BLaER1 (cell line): ENCODE data around the gene FLT3.
"Not testable (repeated sequence)": the region's sequence is repeated elsewhere in the genome, so short reads cannot be mapped to it uniquely, and the experiment has no call there.

Experiments
- H3K27ac ChIP-seq: shearing (Covaris generic); formaldehyde crosslinking; 2 replicates; pipeline ENCODE4 v1.8.1; 2022
- H3K27me3 ChIP-seq: shearing (Covaris generic); formaldehyde crosslinking; 2 replicates; pipeline ENCODE4 v1.8.1; 2022
- H3K36me3 ChIP-seq: shearing (Covaris generic); formaldehyde crosslinking; 2 replicates; pipeline ENCODE4 v1.8.1; 2022
- H3K4me1 ChIP-seq: shearing (Covaris generic); formaldehyde crosslinking; 2 replicates; pipeline ENCODE4 v1.8.1; 2022
- H3K4me2 ChIP-seq: shearing (Covaris generic); formaldehyde crosslinking; 2 replicates; pipeline ENCODE4 v1.8.1; 2022
- H3K4me3 ChIP-seq: shearing (Covaris generic); formaldehyde crosslinking; 2 replicates; pipeline ENCODE4 v1.8.1; 2022
- H3K9ac ChIP-seq: shearing (Covaris generic); formaldehyde crosslinking; 2 replicates; pipeline ENCODE4 v1.8.1; 2022
- H3K9me3 ChIP-seq: shearing (Covaris generic); formaldehyde crosslinking; 2 replicates; pipeline ENCODE4 v1.8.1; 2022
- H4K20me1 ChIP-seq: shearing (Covaris generic); formaldehyde crosslinking; 2 replicates; pipeline ENCODE4 v1.8.1; 2022
- Cebpa-rat ChIP-seq: shearing (Covaris generic); IDR thresholded peaks from 2 replicates; pipeline ENCODE4 v1.8.1; 2022

Gene FLT3

GRCh38 chr13:28046981-28047380 is 53.4 kb downstream of the FLT3 start:
- no peaks in the 10 kb centered on the region for H3K36me3 ChIP-seq
- H3K9ac ChIP-seq: no peak overlapping the region
- H3K4me3 ChIP-seq: no peak overlapping the region
- no peak overlapping the region for H3K27ac ChIP-seq
- H3K9me3 ChIP-seq: 0 out of 2 replicates have a peak, but pooled peaks cover 3% of the 10 kb centered on the region
- no peaks in the 10 kb centered on the region for H3K27me3 ChIP-seq
- TF ChIP-seq Cebpa-rat: no peak
- no peak overlapping the region for H3K4me2 ChIP-seq
- peaks cover 13% of the 10 kb centered on the region; the same call in 1 of the 2 replicates for H3K4me1 ChIP-seq
- H4K20me1 ChIP-seq: no peaks in the 10 kb centered on the region

DNA sequence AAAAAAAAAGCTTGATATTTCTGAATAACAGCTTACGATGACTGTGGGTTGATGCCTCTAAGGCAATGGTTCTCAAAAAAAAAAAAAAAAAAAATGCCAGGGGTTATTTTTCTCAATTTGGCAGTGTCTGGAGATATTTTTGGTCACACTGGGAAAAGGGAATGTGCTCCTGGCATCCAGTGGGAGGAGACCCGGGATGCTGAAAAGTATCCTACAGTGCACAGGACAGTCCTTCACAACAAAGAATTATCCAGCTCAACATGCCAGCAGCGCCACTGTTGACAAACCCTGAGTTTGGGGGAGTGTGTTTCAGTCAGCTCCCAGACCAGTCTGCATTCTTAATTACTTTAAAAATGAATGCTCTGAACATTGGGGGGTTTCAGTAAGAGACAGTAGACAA is 54.5 kb downstream of the FLT3 start:
- H3K27ac ChIP-seq: no peak overlapping the region
- no peak overlapping the region for H3K4me3 ChIP-seq
- no peak overlapping the region for H3K9ac ChIP-seq
- H4K20me1 ChIP-seq: no peaks in the 10 kb centered on the region
- H3K4me2 ChIP-seq: no peak overlapping the region
- no peak for TF ChIP-seq Cebpa-rat
- H3K9me3 ChIP-seq: 0 out of 2 replicates have a peak, but pooled peaks cover 3% of the 10 kb centered on the region
- H3K4me1 ChIP-seq: peaks cover 16% of the 10 kb centered on the region; the same call in 1 of the 2 replicates
- no peaks in the 10 kb centered on the region for H3K36me3 ChIP-seq
- H3K27me3 ChIP-seq: no peaks in the 10 kb centered on the region

- H3K4me3 ChIP-seq: no peak overlapping the region
- H3K27ac ChIP-seq: no peak overlapping the region
- no peaks in the 10 kb centered on the region for H4K20me1 ChIP-seq
- H3K9ac ChIP-seq: no peak overlapping the region
- no peak for TF ChIP-seq Cebpa-rat
- H3K9me3 ChIP-seq: 0 out of 2 replicates have a peak, but pooled peaks cover 3% of the 10 kb centered on the region
- no peaks in the 10 kb centered on the region for H3K27me3 ChIP-seq
- H3K4me1 ChIP-seq: peaks cover 20% of the 10 kb centered on the region; the same call in 1 of the 2 replicates
- H3K36me3 ChIP-seq: no peaks in the 10 kb centered on the region
- H3K4me2 ChIP-seq: no peak overlapping the region
Measured at GRCh38 chr13:28044608-28045007, 55.8 kb downstream of the FLT3 start.

DNA sequence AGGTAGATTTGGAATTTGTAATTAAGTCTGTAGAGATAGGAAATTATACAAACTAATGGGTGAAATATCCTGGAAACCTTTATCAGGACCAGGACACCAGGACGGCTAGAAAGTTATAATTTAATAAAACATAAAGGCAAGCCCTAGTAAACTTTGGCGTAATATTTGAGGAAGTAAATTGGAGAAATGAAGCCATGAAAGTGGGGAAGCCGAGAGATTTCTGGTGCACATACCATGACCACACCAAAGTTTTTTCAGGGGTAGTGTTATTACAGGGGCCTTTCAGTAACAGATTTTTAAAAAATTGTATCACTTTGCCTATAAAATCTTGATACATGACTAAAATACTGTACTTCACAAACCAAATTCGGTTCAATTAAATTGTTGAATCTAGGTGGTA is 57.2 kb downstream of the FLT3 start:
- 0 out of 2 replicates have a peak, but pooled peaks cover 3% of the 10 kb centered on the region for H3K9me3 ChIP-seq
- H3K4me3 ChIP-seq: no peak overlapping the region
- no peak overlapping the region for H3K27ac ChIP-seq
- no peak overlapping the region for H3K4me2 ChIP-seq
- H4K20me1 ChIP-seq: no peaks in the 10 kb centered on the region
- no peaks in the 10 kb centered on the region for H3K36me3 ChIP-seq
- TF ChIP-seq Cebpa-rat: no peak
- no peak overlapping the region for H3K9ac ChIP-seq
- no peaks in the 10 kb centered on the region for H3K27me3 ChIP-seq
- peaks cover 28% of the 10 kb centered on the region for H3K4me1 ChIP-seq

DNA sequence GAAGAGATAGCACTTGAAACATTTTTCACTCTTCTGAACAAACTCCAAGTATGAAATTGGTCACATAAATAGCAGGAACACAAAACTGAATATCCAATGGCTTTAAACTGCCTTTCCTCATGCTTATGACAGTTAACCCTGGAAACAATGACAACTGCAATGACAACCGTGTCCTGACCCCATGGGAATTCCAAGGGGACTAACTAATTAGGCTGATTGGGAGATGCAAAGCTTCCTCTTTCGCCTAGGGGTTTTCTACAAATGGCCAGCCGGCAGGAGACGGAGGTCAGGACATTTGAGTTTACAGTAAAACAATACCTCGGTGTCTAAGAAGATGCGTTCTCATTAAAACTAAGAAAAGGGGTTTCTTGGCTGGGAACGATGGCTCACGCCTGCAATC is 58.9 kb downstream of the FLT3 start:
- Histone ChIP-seq H3K4me2 (no peak overlapping the region), H3K9me3 (0 out of 2 replicates have a peak, but pooled peaks cover 5% of the 10 kb centered on the region), H4K20me1 (no peaks in the 10 kb centered on the region), H3K36me3 (no peaks in the 10 kb centered on the region), H3K4me3 (no peak overlapping the region), H3K27me3 (no peaks in the 10 kb centered on the region), H3K27ac (no peak overlapping the region), H3K4me1 (peaks cover 32% of the 10 kb centered on the region), H3K9ac (no peak overlapping the region)
- TF ChIP-seq Cebpa-rat: no peak

DNA sequence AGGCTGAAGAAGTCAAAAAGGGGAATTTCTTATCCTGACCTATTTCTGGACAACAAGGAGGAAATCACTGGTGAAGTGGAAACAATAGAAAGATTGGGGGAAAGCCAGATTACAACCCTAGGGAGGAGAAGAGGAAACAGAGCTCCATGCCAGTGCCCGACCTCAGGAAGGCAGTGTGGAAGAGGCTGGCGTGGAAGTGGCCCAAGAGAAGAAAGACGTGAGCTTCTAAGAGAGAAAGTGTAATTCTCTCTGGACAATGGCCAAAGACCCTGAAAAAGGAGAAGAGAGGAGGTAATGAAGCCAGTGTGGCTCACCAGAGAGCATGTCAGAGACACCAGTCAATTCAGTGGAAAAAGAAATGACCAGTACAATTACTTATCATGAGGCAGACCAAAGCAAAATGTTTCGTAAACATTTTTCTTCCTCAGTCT is 59.3 kb downstream of the FLT3 start:
- H3K27me3 ChIP-seq: no peaks in the 10 kb centered on the region
- peak overlapping the region; percentile 42 for H3K4me2 ChIP-seq
- no peak overlapping the region for H3K27ac ChIP-seq

DNA sequence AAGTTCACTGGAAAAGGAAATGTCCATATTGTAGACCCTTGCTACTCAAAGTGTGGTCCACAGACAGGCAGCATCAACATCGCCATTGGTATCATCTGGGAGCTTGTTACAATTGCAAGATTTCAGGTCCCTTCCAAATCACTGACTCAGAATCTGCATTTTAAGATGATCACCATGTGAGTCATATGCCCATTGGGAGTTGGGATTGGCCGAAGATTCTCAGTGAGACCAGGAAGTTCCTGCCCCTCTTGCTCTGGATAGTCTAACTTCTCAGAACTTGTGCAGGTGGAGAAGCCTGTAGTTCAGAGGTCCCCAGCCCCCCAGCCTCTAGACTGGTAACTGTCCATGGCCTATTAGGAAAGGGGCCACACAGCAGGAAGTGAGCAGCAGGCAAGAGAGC is 63.0 kb downstream of the FLT3 start:
- Histone ChIP-seq H3K9ac (no peak overlapping the region), H3K36me3 (no peaks in the 10 kb centered on the region), H3K27ac (no peak overlapping the region), H3K27me3 (no peaks in the 10 kb centered on the region), H3K4me2 (peak overlapping the region; percentile 40), H3K9me3 (0 out of 2 replicates have a peak, but pooled peaks cover 5% of the 10 kb centered on the region), H3K4me1 (peaks cover 25% of the 10 kb centered on the region), H4K20me1 (no peaks in the 10 kb centered on the region), H3K4me3 (no peak overlapping the region)
- TF ChIP-seq Cebpa-rat: no peak

More for the DNA sequence above, 59.3 kb downstream of the FLT3 start:
- H3K9ac ChIP-seq: no peak overlapping the region
- no peak overlapping the region for H3K4me3 ChIP-seq
- H3K4me1 ChIP-seq: peaks cover 32% of the 10 kb centered on the region
- no peaks in the 10 kb centered on the region for H4K20me1 ChIP-seq
- 0 out of 2 replicates have a peak, but pooled peaks cover 5% of the 10 kb centered on the region for H3K9me3 ChIP-seq
- no peak for TF ChIP-seq Cebpa-rat
- H3K36me3 ChIP-seq: no peaks in the 10 kb centered on the region

GRCh38 chr13:28035146-28035782 is 65.1 kb downstream of the FLT3 start:
- no peak overlapping the region for H3K4me2 ChIP-seq
- 0 out of 2 replicates have a peak, but pooled peaks cover 5% of the 10 kb centered on the region for H3K9me3 ChIP-seq
- no peaks in the 10 kb centered on the region for H4K20me1 ChIP-seq
- H3K27ac ChIP-seq: no peak overlapping the region
- TF ChIP-seq Cebpa-rat: no peak
- H3K4me1 ChIP-seq: peaks cover 17% of the 10 kb centered on the region
- no peak overlapping the region for H3K9ac ChIP-seq
- H3K27me3 ChIP-seq: no peaks in the 10 kb centered on the region
- H3K36me3 ChIP-seq: 0 out of 2 replicates have a peak, but pooled peaks cover 3% of the 10 kb centered on the region
- H3K4me3 ChIP-seq: no peak overlapping the region

DNA sequence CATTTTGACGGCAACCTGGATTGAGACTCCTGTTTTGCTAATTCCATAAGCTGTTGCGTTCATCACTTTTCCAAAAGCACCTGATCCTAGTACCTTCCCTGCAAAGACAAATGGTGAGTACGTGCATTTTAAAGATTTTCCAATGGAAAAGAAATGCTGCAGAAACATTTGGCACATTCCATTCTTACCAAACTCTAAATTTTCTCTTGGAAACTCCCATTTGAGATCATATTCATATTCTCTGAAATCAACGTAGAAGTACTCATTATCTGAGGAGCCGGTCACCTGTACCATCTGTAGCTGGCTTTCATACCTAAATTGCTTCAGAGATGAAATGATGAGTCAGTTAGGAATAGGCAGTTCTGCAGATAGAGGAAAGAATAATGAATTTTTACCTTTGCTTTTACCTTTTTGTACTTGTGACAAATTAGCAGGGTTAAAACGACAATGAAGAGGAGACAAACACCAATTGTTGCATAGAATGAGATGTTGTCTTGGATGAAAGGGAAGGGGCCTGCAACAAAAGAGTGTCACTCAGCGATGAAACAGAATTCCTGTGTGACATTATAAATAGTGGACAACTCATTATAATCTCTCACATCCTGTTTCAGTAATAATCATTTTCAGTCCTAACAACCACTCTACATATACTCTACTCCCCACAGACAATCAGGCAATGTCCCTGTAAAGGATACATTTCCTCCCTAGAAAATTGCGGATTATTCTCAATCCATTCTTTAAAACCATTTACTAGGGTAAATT is 66.3 kb downstream of the FLT3 start:
- Histone ChIP-seq H3K4me1 (peaks cover 15% of the 10 kb centered on the region), H3K36me3 (0 out of 2 replicates have a peak, but pooled peaks cover 3% of the 10 kb centered on the region), H3K27ac (no peak overlapping the region), H3K27me3 (no peaks in the 10 kb centered on the region), H3K9me3 (0 out of 2 replicates have a peak, but pooled peaks cover 5% of the 10 kb centered on the region), H4K20me1 (no peaks in the 10 kb centered on the region), H3K4me2 (no peak overlapping the region), H3K9ac (no peak overlapping the region), H3K4me3 (no peak overlapping the region)
- TF ChIP-seq Cebpa-rat: no peak

DNA sequence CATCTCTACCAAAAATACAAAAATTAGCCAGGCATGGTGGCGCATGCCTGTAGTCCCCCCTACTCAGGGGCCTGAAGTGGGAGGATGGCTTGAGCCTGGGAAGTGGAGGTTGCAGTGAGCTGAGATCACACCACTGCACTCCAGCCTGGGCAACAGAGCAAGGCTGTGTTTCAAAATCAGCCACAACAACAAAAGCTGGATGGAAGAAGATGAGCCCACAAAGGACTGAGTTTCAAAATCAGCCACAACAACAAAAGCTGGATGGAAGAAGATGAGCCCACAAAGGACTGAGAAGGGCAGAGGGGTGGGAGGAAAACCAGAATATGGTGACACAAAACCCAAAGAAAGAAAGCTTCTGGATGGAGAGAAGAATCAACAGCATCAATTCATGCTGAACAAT is 67.9 kb downstream of the FLT3 start:
- H3K27ac ChIP-seq, H4K20me1 ChIP-seq, H3K36me3 ChIP-seq, H3K4me3 ChIP-seq, H3K27me3 ChIP-seq, H3K4me1 ChIP-seq, H3K4me2 ChIP-seq, H3K9me3 ChIP-seq, H3K9ac ChIP-seq: not testable (repeated sequence)
